Uterus (tissue), 4 donors: ENCODE results near the gene ZNF469. TPM values are rescaled to one million over a fixed set of nuclear protein-coding genes. Genes with fewer than 3 reads are reported as not detected.

Experiments used
- DNase-seq, 2 donors: peaks; one replicate each; pipeline ENCODE4 v3.0.0-alpha.2; 2019 to 2020
- H3K27ac ChIP-seq, 2 donors: fragments of 200-600 bp; sonication (generic); 1 replicate in 1 of 2; 2 replicates in 1 of 2; pipeline ENCODE4 v1.5.1; 2016 to 2018
- H3K27me3 ChIP-seq, 2 donors: fragments of 200-600 bp; sonication (generic); one replicate each; pipeline ENCODE4 v1.5.1; 2018 to 2019; ENCODE audit warnings: control low read depth in 1 of 2
- H3K36me3 ChIP-seq, 2 donors: fragments of 200-600 bp; sonication (generic); one replicate each; pipeline ENCODE4 v1.5.1; 2019; ENCODE audit warnings: control low read depth in 1 of 2
- H3K4me1 ChIP-seq, 2 donors: fragments of 200-600 bp; sonication (generic); one replicate each; pipeline ENCODE4 v1.5.1; 2018 to 2019; ENCODE audit warnings: control low read depth in 1 of 2
- H3K4me3 ChIP-seq, 2 donors: fragments of 200-600 bp; sonication (generic); 1 replicate in 1 of 2; 2 replicates in 1 of 2; pipeline ENCODE4 v1.5.1; 2018 to 2019; ENCODE audit warnings: mild to moderate bottlenecking in 1 of 2
- H3K9me3 ChIP-seq, 2 donors: fragments of 200-600 bp; sonication (generic); one replicate each; pipeline ENCODE4 v1.5.1; 2019; ENCODE audit warnings: control low read depth in 1 of 2
- POLR2A ChIP-seq, 2 donors: fragments of 450-650 bp; IDR thresholded peaks; one replicate each; pipeline ENCODE4 v1.6.1; 2016; ENCODE audit warnings: antibody characterized with exemption in 2 of 2, mild to moderate bottlenecking in 1 of 2, moderate library complexity in 1 of 2
- intact Hi-C: fragments of 100-400 bp; cut with DNase I; formaldehyde crosslinking; loops from one replicate; pipeline ENCODE4 v1.15.1; 2023; ENCODE audit warnings: low total_unique reads
- total RNA-seq, 4 donors: library from RNA; depleted of rRNA in 3 of 4; stranded (reverse); fragments of >200 nt in 3 of 4; gene quantifications; one replicate each; pipeline versions ENCODE4 v1.1.0 to v1.2.4, GENCODE V29; 2014 to 2023
- TF ChIP-seq, protein P1 (sequence below), 4 experiments: fragments of 200-600 bp in 2 of 4; fragments of 450-650 bp in 2 of 4; sonication (generic) in 2 of 4; IDR thresholded peaks; one replicate each; pipeline ENCODE4 v1.5.1; 2016 to 2019; ENCODE audit warnings: antibody characterized with exemption in 4 of 4, mild to moderate bottlenecking in 2 of 4, moderate library complexity in 1 of 4
- donor health status: DM: yes; HTN: yes; CAD: no.

Gene ZNF469
- total RNA-seq, 4 donors from 2014 or later, result 0.51 to 7.9 (median 2.8) TPM; not detected in 1

DNA sequence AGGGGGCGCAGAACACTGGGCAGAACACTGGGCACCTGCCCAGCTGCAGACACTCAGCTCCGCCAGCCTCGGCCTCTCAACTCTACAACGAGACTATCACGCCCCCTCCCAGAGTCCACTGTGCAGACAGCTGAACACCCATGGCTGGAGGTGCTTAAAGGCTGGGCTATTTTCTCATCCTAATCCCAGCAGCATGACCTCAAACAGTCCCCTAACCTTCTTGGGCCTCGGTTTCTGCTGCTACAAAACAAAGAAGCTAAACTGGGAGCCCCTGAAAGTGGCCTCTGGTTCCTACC is 27.7 kb upstream of the ZNF469 start:
- intact Hi-C loops, result no loop called here
- H3K27ac ChIP-seq, result no peak overlapping the region
- H3K4me3 ChIP-seq, result no peak overlapping the region
- H3K4me1 ChIP-seq, result no peaks in the 10 kb centered on the region
- no peaks in the 10 kb centered on the region for H3K9me3 ChIP-seq
- no peak for TF ChIP-seq POLR2A (IDR thresholded peaks at IDR 0.05)
- TF ChIP-seq, protein P1, sequence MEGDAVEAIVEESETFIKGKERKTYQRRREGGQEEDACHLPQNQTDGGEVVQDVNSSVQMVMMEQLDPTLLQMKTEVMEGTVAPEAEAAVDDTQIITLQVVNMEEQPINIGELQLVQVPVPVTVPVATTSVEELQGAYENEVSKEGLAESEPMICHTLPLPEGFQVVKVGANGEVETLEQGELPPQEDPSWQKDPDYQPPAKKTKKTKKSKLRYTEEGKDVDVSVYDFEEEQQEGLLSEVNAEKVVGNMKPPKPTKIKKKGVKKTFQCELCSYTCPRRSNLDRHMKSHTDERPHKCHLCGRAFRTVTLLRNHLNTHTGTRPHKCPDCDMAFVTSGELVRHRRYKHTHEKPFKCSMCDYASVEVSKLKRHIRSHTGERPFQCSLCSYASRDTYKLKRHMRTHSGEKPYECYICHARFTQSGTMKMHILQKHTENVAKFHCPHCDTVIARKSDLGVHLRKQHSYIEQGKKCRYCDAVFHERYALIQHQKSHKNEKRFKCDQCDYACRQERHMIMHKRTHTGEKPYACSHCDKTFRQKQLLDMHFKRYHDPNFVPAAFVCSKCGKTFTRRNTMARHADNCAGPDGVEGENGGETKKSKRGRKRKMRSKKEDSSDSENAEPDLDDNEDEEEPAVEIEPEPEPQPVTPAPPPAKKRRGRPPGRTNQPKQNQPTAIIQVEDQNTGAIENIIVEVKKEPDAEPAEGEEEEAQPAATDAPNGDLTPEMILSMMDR (IDR thresholded peaks at IDR 0.05), result no peak
- DNase-seq, result no peak
- H3K36me3 ChIP-seq, result no peaks in the 10 kb centered on the region
- no peaks in the 10 kb centered on the region for H3K27me3 ChIP-seq

DNA sequence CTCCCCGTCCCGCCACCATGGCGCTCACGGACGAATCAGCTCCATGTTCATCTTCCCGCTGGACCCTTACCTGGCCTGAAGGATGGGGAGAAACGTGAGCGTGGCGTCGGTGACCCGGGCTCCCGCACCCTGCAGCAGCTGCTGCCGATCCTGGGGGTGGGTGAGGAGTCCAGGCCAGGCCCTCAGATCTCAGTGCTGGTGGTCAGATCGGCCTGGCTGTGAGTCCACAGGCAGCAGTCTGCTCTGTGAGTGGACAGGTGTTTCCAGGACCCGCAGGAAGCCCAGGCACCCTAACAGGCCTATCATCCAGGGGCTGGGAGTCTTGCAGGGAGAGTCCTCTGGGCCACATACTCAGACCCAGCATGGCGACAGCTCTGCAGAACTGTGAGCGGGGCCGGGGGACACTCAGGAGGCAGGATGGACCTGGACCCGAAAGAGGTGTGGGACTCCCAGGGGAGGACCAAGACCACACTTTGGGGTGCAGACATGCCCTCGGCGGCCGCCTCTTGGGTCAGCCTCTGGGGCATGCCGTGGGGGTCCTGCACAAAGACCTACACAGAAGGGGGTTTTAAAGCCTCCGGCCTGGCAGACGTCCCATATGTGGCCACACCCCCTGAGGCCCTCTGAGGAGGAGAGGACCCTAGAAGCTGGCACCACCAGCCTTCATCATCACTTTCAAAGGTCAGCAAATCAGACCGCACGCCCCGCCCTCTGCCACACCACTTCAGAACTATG is 27.2 kb upstream of the ZNF469 start:
- no peaks in the 10 kb centered on the region for H3K9me3 ChIP-seq
- no peak for DNase-seq
- no peaks in the 10 kb centered on the region for H3K27me3 ChIP-seq
- intact Hi-C loops, result no loop called here
- H3K4me1 ChIP-seq, result no peaks in the 10 kb centered on the region
- H3K36me3 ChIP-seq, result no peaks in the 10 kb centered on the region
- no peak overlapping the region for H3K4me3 ChIP-seq
- no peak overlapping the region for H3K27ac ChIP-seq
- TF ChIP-seq, protein P1 (IDR thresholded peaks at IDR 0.05), result no peak
- TF ChIP-seq POLR2A (IDR thresholded peaks at IDR 0.05), result no peak

DNA sequence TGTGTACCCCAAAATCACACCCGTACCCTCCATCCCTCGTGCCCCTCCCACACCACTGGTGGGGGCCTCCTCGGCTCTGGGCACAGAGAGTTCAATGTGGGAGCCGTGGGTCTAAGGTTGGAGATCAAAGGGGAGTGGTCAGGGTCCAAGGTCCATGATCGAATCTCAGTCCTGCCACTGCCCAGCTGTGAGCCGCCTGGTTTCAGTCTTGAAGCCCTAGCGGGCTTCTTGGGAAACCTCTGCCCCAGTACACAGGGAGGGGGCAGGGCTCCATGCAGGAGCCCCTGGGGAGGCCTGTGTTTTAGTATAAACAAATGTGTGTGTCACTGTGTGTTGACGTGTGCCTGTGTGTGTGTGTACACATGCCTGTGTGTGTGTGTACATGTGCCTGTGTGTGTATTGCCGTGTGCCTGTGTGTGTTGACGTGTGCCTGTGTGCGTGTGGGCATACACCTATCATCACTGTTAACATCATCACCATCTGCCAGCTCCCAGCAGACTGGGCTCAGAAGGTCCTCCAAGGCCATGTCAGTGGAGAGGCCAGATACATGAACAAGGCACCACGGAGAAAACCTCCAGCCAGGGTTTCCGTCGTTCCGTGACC is 26.5 kb upstream of the ZNF469 start:
- no peak for DNase-seq
- intact Hi-C loops, result no loop called here
- Histone ChIP-seq H3K4me3 (no peak overlapping the region), H3K36me3 (no peaks in the 10 kb centered on the region), H3K9me3 (no peaks in the 10 kb centered on the region), H3K4me1 (no peaks in the 10 kb centered on the region), H3K27ac (no peak overlapping the region), H3K27me3 (no peaks in the 10 kb centered on the region)
- TF ChIP-seq, protein P1 (IDR thresholded peaks at IDR 0.05), result no peak
- no peak for TF ChIP-seq POLR2A (IDR thresholded peaks at IDR 0.05)

DNA sequence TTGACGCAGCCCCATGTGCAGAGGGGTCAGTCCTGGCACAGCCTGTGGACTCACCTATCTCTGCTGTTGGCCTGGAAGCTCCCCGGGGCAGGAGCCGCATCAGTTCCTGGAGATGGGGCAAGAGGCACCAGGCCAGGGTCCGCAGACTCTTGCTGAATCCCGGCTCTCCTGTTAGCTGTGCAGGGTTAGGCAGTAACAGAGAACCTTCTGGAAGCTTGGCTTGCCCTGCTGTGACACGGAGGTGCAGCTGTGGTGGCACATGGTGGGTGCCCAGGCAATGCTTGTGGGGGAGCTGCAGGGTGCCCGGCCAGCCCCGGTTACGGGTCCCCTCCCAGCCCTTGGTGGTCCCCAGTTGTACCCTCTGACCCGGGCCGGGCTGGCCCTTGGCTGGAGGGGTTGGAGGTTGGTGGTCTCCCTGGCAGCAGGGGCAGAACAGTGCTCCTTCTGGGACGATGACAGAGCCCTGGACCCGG is 26.0 kb upstream of the ZNF469 start:
- no peak overlapping the region for H3K27ac ChIP-seq
- TF ChIP-seq, protein P1 (IDR thresholded peaks at IDR 0.05), result no peak
- TF ChIP-seq POLR2A (IDR thresholded peaks at IDR 0.05), result no peak
- DNase-seq, result no peak
- H3K4me3 ChIP-seq, result no peak overlapping the region
- H3K9me3 ChIP-seq, result no peaks in the 10 kb centered on the region
- intact Hi-C loops, result no loop called here
- no peaks in the 10 kb centered on the region for H3K4me1 ChIP-seq
- no peaks in the 10 kb centered on the region for H3K27me3 ChIP-seq
- no peaks in the 10 kb centered on the region for H3K36me3 ChIP-seq

DNA sequence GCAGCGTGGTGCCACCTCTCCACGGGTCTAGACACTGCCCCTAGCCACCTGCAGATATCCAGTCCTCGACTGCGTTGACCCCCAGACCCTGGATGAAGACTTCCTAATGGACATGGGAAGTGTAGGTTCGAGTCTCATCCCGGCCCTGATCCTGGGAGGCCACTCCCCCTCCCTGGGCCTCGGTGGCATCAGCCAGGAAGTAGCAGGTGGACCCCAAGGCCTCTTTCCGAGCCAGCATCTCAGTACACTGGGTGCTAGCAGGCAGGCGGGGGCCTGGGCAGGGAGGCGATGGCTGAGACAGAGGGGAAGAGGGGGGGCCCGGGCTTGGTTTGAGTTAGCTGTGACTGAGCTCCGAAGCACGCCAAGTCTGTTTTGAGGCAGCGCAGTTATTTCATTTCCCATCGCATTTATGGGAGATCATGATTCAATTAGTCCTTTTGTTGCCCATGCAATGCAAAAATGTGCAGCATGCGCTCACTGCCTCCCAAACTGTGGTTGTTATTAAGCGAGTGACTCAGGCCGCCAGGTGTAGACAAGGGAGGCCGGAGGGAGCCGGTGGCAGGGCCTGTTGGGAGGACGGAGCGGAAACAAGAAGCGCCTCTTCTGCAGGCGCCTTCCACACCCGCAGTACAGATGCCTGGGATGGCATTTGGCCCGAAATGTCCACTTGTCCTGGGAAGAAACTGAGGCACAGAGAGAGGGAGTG is 25.3 kb upstream of the ZNF469 start:
- Histone ChIP-seq H3K4me3 (no peak overlapping the region), H3K36me3 (no peaks in the 10 kb centered on the region), H3K9me3 (no peaks in the 10 kb centered on the region), H3K27me3 (no peaks in the 10 kb centered on the region), H3K27ac (no peak overlapping the region), H3K4me1 (no peaks in the 10 kb centered on the region)
- TF ChIP-seq, protein P1 (IDR thresholded peaks at IDR 0.05), result no peak
- TF ChIP-seq POLR2A (IDR thresholded peaks at IDR 0.05), result no peak
- intact Hi-C loops, result no loop called here
- DNase-seq, result no peak
